Measurements from ENCODE around the gene OSBPL2.

The OSBPL2 gene

GRCh38 chr20:62293111-62293784 lies 54.9 kb downstream of the OSBPL2 start:
- Histone ChIP-seq H3K27ac (ENCODE audit: low read length) (no peak overlapping the region), H3K9me3 (ENCODE audit: insufficient read depth, low read length, severe bottlenecking) (no peaks in the 10 kb centered on the region), H3K4me2 (ENCODE audit: insufficient read depth, low read length) (no peak overlapping the region), H3K9ac (ENCODE audit: low read depth, low read length) (no peak overlapping the region), H3K4me1 (ENCODE audit: insufficient read depth, low read length) (no peaks in the 10 kb centered on the region), H3K79me2 (ENCODE audit: insufficient read depth, low read length) (no peaks in the 10 kb centered on the region), H4K20me1 (ENCODE audit: insufficient read depth, low read length) (no peaks in the 10 kb centered on the region; the same call in 1 of the 2 replicates), H3K36me3 (ENCODE audit: insufficient read depth, low read length) (peaks cover 63% of the 10 kb centered on the region), H3K4me3 (ENCODE audit: low read depth in 1 of 2, low read length in 2 of 2) (no peak overlapping the region), H3K27me3 (ENCODE audit: insufficient read depth, low read length, poor library complexity) (no peaks in the 10 kb centered on the region), H2AFZ (ENCODE audit: low read depth, low read length) (no peak overlapping the region)
- DNase-seq (no peak), ATAC-seq (ENCODE audit: insufficient read depth, low read depth) (no peak)
- TF ChIP-seq EZH2 (IDR thresholded peaks at IDR 0.05; ENCODE audit: borderline replicate concordance, low read depth, low read length, severe bottlenecking): no peak
- no peak for TF ChIP-seq CTCF (IDR thresholded peaks at IDR 0.05; ENCODE audit: borderline replicate concordance, extremely low read depth, low read length, poor library complexity, severe bottlenecking)

DNA sequence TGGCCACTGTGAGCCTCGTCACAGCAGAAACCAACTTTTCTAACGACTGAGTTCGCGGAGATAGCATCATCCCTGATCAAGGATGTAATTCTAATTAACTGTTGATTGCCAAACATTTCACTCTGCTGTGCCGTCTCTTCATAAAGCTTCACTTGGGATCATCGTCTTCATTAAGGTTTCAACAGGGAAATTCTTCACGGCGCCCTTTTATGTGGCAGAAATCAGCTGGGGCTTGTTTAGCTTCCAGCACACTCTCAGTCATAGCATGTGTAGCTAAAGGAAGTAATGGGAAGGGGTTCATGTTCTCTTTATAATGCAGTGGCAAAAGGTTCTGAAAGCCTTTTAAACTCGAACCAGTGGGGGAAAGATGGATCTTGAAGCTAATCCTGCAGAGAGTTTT lies 55.6 kb downstream of the OSBPL2 start:
- Histone ChIP-seq H3K4me2 (ENCODE audit: insufficient read depth, low read length) (no peak overlapping the region), H3K4me1 (ENCODE audit: insufficient read depth, low read length) (no peaks in the 10 kb centered on the region), H3K9ac (ENCODE audit: low read depth, low read length) (no peak overlapping the region), H3K9me3 (ENCODE audit: insufficient read depth, low read length, severe bottlenecking) (no peaks in the 10 kb centered on the region), H3K27me3 (ENCODE audit: insufficient read depth, low read length, poor library complexity) (no peaks in the 10 kb centered on the region), H2AFZ (ENCODE audit: low read depth, low read length) (no peak overlapping the region), H4K20me1 (ENCODE audit: insufficient read depth, low read length) (no peaks in the 10 kb centered on the region; the same call in 1 of the 2 replicates), H3K36me3 (ENCODE audit: insufficient read depth, low read length) (peaks cover 66% of the 10 kb centered on the region), H3K4me3 (ENCODE audit: low read depth in 1 of 2, low read length in 2 of 2) (no peak overlapping the region), H3K79me2 (ENCODE audit: insufficient read depth, low read length) (no peaks in the 10 kb centered on the region), H3K27ac (ENCODE audit: low read length) (no peak overlapping the region)
- no peak for ATAC-seq (ENCODE audit: insufficient read depth, low read depth)
- DNase-seq: no peak
- TF ChIP-seq CTCF (IDR thresholded peaks at IDR 0.05; ENCODE audit: borderline replicate concordance, extremely low read depth, low read length, poor library complexity, severe bottlenecking): no peak
- TF ChIP-seq EZH2 (IDR thresholded peaks at IDR 0.05; ENCODE audit: borderline replicate concordance, low read depth, low read length, severe bottlenecking): no peak

GRCh38 chr20:62294516-62294915 lies 56.2 kb downstream of the OSBPL2 start:
- no peak overlapping the region for H3K27ac ChIP-seq (ENCODE audit: low read length)
- H3K9me3 ChIP-seq (ENCODE audit: insufficient read depth, low read length, severe bottlenecking): no peaks in the 10 kb centered on the region
- DNase-seq (no peak), ATAC-seq (ENCODE audit: insufficient read depth, low read depth) (no peak)
- no peak overlapping the region for H3K4me3 ChIP-seq (ENCODE audit: low read depth in 1 of 2, low read length in 2 of 2)
- H3K27me3 ChIP-seq (ENCODE audit: insufficient read depth, low read length, poor library complexity): no peaks in the 10 kb centered on the region
- H4K20me1 ChIP-seq (ENCODE audit: insufficient read depth, low read length): no peaks in the 10 kb centered on the region; the same call in 1 of the 2 replicates
- H2AFZ ChIP-seq (ENCODE audit: low read depth, low read length): no peak overlapping the region
- H3K4me1 ChIP-seq (ENCODE audit: insufficient read depth, low read length): no peaks in the 10 kb centered on the region
- TF ChIP-seq EZH2 (IDR thresholded peaks at IDR 0.05; ENCODE audit: borderline replicate concordance, low read depth, low read length, severe bottlenecking) (no peak), CTCF (IDR thresholded peaks at IDR 0.05; ENCODE audit: borderline replicate concordance, extremely low read depth, low read length, poor library complexity, severe bottlenecking) (no peak)
- H3K4me2 ChIP-seq (ENCODE audit: insufficient read depth, low read length): no peak overlapping the region
- H3K9ac ChIP-seq (ENCODE audit: low read depth, low read length): no peak overlapping the region
- H3K79me2 ChIP-seq (ENCODE audit: insufficient read depth, low read length): no peaks in the 10 kb centered on the region
- H3K36me3 ChIP-seq (ENCODE audit: insufficient read depth, low read length): peaks cover 63% of the 10 kb centered on the region

Measured in DND-41 (cell line).